ENCODE data around the gene CDC42SE2.

GRCh38 chr5:131324303-131324702, 60.5 kb downstream of the CDC42SE2 start:
- TF ChIP-seq CTCF (IDR thresholded peaks at IDR 0.05) (no peak), ZFX (IDR thresholded peaks at IDR 0.05; ENCODE audit: borderline replicate concordance) (no peak)
